Cortex of kidney (tissue), 1 donor: ENCODE measurements around the gene MARCHF9.

ENCODE experiments used
- DNase-seq: peaks from one replicate; lab custom pipeline; 2025; lab: John Stamatoyannopoulos, UW

MARCHF9 gene

GRCh38 chr12:57800965-57801364 is 46.1 kb downstream of the MARCHF9 start:
- no peak for DNase-seq

DNA sequence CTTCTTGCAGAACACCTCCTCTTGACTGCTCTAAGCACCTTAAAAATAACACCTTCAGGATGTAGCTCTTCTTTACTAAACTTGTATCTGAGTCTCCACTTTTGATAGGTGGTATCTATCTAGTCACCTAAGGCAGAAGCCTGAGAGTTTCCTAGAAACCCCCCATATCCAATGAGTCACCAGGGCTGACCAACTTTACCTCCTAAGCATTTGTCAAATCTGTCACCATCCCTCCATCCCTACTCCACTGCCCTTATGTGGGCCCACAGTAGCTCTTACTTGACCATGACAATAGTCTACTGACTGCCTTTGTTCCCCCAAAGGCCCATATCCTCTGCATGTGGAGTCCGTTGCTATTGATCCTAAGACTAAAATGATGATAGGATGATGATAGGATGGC is 47.7 kb downstream of the MARCHF9 start:
- DNase-seq: no peak

- no peak for DNase-seq
Observed at GRCh38 chr12:57803319-57803893, 48.5 kb downstream of the MARCHF9 start.

GRCh38 chr12:57806677-57807076 is 51.8 kb downstream of the MARCHF9 start:
- DNase-seq: no peak

DNA sequence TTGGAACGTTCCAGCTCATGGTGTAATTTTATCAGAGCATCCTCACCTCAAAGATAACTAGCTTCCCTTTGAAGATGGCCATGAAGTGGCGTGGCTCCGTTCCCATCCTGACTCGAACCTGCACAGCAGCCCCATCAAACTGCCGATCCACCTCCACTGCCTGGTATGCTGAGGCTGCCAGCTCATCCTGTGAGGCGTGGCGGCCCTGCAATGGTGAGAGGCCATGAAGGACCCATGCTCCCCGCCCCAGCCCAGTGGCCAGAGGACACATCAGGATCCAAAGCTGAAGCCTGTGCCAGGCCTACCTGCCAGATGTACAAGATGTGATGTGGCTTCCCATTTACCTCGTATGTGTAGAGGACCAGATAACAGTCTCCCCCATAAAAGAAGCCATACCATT is 52.4 kb downstream of the MARCHF9 start:
- DNase-seq: no peak

DNA sequence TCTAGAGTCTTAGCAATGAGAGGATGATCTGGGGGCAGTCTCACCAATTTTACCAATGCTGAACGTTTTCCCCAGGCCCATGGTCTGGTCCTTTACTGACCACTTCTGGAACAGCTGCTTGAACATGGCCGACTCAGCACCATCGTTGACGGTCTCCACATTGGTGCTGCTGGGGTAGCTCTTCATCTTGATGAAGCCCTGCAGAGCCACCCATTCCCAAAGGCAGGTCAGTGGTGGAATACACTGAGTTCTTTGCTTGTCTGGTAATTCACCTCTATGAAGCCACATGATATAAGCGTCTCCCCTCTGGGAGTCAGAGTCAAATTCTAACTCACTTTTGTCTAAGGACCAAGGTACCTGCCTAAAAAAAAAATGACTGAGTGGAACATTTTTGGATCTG is 53.4 kb downstream of the MARCHF9 start:
- no peak for DNase-seq

DNA sequence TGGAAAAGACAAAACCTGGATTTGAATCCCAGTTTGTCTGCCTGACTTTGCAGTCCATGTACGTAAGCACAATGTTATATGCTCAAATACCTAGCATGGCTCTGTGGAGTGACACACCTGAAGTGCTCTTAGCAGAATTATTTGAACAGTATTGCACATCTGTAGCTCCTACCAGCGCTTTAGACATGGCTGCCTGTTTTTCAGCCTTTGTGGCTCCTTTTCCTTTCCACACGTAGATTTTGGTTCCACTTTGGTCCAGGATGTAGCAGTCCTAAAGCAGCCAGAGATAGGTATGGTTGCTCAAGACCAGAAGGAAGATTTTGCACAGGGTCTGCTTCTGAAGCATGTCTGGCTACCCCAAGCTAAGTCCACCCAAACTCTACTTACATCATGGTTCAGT is 54.5 kb downstream of the MARCHF9 start:
- no peak for DNase-seq
